Measurements from ENCODE around the gene ANKRD30A.

GRCh38 chr10:37289833-37290464 is 164.6 kb downstream of the ANKRD30A start:
- TF ChIP-seq POLR2AphosphoS5 (IDR thresholded peaks at IDR 0.05; ENCODE audit: low read depth, low read length) (no peak), SIN3A (IDR thresholded peaks at IDR 0.05; ENCODE audit: borderline replicate concordance, insufficient read depth, low read length) (no peak)

Data from PFSK-1 (cell line).